GM11168 (cell line): ENCODE results near the gene ADAT3.

ENCODE experiments used
- in situ Hi-C: fragments of 300-500 bp; cut with MboI; formaldehyde crosslinking; loops from one replicate; pipeline ENCODE4 v1.12.0; 2022; ENCODE audit warnings: low sequenced_read_pairs; ENCODE audit not compliant: unreplicated experiment

ADAT3 gene

GRCh38 chr19:1909761-1910080 lies 4.5 kb downstream of the ADAT3 start:
- in situ Hi-C loops: no loop called here

- in situ Hi-C loops: no loop called here
These were observed 5.0 kb downstream of the ADAT3 start for GRCh38 chr19:1910177-1910576.

DNA sequence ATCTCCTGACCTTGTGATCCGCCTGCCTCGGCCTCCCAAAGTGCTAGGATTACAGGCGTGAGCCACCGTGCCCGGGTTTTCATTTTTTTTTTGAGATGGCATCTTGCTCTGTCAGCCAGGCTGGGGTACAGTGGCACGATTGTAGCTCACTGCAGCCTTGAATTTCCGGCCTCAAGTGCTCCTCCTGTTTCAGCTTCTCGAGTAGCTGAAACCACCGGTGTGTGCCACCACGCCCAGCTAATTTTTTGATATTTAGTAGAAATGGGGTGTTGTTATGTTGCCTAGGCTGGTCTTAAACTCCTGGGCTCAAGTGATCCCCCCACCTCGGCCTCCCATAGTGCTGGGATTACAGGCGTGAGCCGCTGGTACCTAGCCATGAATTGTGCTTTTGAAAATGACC lies 5.9 kb downstream of the ADAT3 start:
- in situ Hi-C loops: no loop called here

DNA sequence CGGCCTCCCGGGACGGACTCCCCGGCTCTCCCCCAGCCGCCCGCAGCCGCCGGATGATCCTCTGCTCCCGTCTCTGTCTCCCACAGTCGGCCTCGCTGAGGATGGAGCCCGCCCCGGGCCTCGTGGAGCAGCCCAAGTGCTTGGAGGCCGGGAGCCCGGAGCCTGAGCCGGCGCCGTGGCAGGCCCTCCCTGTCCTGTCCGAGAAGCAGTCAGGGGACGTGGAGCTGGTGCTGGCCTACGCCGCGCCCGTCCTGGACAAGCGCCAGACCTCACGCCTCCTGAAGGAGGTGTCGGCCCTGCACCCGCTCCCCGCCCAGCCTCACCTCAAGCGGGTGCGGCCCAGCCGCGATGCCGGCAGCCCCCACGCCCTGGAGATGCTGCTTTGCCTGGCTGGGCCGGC lies 6.8 kb downstream of the ADAT3 start:
- in situ Hi-C loops: no loop called here

DNA sequence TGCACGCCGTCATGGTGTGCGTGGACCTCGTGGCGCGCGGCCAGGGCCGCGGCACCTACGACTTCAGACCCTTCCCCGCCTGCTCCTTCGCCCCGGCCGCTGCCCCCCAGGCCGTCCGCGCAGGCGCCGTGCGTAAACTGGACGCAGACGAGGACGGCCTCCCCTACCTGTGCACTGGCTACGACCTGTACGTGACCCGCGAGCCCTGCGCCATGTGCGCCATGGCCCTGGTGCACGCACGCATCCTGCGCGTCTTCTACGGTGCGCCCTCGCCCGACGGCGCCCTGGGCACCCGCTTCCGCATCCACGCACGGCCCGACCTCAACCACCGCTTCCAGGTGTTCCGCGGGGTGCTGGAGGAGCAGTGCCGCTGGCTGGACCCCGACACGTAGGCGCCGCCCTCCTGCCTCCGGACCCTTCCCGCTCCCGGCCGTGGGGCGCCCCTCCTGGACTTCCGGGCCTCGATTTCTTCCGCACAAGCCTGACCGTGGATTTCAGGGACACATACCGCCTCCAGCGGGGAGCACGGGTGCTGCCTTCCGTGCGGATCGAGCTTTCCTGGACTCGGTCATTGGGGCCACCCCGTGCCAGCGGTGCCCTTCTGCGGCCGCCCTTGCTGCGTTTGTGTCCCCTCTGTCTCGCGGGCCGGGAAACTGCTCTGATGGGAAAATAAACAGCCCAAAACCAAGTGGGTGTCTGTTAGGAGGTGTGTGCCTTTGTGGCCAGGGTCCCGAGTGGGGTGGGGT lies 7.7 kb downstream of the ADAT3 start:
- in situ Hi-C loops: no loop called here

GRCh38 chr19:1913781-1914577 lies 8.8 kb downstream of the ADAT3 start:
- in situ Hi-C loops: no loop called here

GRCh38 chr19:1914826-1915341 lies 9.7 kb downstream of the ADAT3 start:
- in situ Hi-C loops: no loop called here

- in situ Hi-C loops: no loop called here
These were observed 11.9 kb downstream of the ADAT3 start for GRCh38 chr19:1917146-1917545.

DNA sequence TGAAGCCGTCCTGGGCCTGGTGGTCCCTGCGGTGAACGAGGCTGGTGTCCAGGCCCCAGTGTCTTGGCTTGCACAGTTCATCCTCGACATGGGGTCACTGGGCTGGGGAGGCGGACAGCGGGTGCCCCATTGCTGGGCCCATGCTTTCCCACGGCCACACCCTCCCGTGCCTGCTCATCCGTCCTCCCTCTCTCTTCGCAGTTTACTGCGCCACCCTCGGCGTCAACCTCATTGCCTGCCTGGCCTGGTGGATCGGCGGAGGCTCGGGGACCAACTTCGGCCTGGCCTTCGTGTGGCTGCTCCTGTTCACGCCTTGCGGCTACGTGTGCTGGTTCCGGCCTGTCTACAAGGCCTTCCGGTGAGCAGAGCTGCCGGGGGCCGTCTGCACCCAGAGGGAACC lies 12.7 kb downstream of the ADAT3 start:
- in situ Hi-C loops: no loop called here

DNA sequence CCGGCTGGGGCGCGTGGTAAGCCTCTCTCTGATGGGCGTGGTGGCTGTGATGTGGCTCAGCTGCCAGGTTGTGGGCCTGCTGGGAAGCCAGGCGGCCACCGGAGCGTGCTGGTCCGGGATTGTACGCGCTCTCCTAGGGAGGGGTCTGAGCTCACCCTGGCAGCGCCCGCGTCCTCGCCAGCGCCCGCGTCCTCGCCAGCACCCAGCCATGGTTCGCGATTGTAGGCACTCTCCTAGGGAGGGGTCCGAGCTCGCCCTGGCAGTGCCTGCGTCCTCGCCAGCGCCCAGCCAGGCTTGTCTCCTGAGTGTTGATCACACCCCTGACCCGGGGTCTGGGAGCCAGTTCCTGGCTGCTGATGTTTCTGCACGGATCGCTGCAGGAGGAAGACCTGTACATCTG lies 13.8 kb downstream of the ADAT3 start:
- in situ Hi-C loops: no loop called here

DNA sequence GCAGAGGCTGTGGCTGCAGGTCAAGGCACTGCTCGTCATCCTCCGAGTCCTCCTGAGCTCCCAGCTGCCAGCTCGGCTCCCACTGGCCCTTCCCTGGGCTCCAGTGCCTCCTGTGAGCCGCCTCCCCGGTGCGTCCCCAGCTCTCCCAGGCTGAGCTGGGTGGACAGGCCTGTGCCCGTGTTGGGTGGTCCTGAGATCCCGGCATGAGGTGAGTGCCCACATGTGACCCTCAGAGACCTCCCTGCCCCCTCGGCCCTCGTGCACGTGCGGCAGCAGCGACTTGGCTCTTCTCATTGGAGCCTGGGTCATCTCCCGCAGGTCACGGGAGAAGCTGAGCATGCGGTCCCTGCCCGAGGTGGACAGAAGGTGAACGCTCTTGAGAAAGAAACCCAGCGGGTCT lies 15.4 kb downstream of the ADAT3 start:
- in situ Hi-C loops: loop anchor here (10.0 kb wide), 1 partner anchor 154 kb away; no protein-coding TSS in a partner anchor

- in situ Hi-C loops: loop anchor here (10.0 kb wide), 1 partner anchor 153 kb away; no protein-coding TSS in a partner anchor
These were observed 16.1 kb downstream of the ADAT3 start for GRCh38 chr19:1921326-1921725.

DNA sequence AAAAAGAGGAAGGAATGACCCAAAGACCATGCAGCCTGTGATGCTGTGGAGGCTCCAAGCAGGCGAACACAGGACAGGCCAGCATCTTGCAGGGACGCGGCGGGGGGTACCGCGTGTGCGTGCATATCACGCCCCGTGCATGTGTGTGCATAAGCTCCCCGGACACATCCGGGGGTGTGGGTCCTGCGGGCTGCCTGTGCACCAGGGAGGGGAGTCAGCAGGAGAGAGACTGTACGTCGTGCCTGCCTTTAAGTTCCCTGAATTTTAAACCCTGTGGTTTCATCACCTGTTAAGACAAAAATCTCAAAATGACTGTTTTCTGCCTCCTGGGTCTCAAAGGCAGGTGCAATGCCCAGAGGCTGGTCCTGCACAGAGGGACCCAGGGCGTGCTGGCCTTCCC lies 16.6 kb downstream of the ADAT3 start:
- in situ Hi-C loops: loop anchor here (10.0 kb wide), 1 partner anchor 153 kb away; no protein-coding TSS in a partner anchor

DNA sequence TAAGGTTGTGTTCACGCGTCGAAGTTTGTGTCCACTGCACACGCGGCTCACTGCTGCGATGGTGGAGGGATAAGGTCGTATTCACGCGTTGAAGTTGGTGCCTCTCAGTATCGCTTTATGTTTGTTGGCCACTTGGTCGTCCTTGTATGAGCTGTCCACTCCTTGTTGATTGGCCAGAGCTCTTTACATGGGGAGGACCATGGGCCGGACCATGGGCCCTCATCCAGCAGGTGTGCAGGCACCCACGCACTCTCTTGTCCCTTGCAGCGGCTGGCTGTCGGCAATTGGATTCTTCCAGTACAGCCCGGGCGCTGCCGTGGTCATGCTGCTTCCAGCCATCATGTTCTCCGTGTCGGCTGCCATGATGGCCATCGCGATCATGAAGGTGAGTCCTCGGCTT lies 17.6 kb downstream of the ADAT3 start:
- in situ Hi-C loops: loop anchor here (10.0 kb wide), 1 partner anchor 152 kb away; no protein-coding TSS in a partner anchor

DNA sequence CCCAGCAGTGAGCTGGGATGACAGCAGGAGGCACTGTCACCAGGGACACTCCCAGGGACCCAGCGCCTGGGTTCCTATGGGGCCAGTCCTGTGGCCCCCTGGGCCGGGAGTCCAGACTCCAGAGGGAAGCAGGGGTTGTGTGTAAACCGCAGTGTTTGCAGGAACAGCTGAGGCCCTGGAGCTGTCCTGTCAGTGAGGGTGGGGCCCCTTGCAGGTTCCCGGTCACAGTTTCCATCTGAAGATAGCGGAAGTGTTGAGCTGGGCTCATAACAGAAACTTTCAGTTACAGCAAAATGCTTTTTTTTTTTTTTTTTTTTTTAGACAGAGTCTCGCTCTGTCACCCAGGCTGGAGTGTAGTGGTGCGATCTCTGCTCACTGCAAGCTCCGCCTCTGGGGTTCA lies 18.1 kb downstream of the ADAT3 start:
- in situ Hi-C loops: loop anchor here (10.0 kb wide), 1 partner anchor 151 kb away; no protein-coding TSS in a partner anchor

GRCh38 chr19:1924320-1924961 lies 19.2 kb downstream of the ADAT3 start:
- in situ Hi-C loops: loop anchor here (10.0 kb wide), 1 partner anchor 150 kb away; no protein-coding TSS in a partner anchor

DNA sequence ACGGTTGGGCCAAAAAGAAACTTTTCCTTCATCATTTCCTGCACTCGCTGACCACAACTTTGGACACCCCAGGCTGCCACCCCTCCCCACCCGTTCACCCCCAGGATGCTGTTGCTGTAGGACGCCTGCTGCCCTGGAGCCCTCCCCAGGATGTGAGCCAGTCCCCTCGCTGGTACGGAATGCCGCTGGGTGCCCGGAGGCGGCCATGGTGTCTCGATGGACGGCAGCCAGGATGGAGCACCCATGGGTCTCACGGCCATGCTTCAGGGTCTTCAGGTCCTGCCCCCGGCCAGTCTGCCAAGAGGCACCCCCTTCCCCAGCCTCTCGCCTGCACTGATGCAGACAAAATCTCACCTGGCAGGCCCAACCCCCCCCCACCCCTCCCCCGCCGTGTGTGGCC lies 20.3 kb downstream of the ADAT3 start:
- in situ Hi-C loops: loop anchor here (10.0 kb wide), 1 partner anchor 149 kb away; no protein-coding TSS in a partner anchor

DNA sequence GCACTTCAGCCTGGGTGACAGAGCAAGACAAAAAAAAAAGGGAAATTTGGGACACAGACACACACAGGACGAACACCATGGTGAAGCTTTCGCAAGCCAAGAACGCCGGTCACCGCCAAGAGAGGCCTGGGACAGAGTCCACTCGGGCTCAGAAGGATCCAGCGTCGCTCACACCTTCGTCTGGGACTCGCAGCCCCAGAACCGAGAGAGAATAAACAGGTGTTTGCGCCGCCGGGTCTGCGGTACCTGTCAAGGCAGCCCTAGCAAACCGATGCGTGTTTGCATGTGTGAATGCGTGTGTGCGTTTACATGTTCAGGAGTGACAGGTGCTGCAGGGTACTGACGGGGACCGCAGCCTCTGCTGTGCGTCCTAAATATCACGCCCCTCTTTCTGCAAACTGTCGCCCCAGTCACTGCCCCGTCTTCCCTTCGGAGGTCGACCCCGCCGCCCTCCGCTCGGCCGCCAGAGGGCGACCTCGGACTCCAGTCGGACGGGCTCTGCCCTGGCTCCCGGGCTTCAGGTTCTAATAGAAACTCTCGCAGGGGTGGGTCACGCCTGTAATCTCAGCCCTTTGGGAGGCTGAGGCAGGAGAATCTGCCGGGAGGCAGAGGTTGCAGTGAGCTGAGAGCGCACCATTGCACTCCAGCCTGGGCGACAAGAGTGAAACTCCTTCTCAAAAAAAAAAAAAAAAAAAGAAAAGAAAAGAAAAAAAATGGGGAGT lies 24.0 kb downstream of the ADAT3 start:
- in situ Hi-C loops: loop anchor here (10.0 kb wide), 1 partner anchor 146 kb away; no protein-coding TSS in a partner anchor

DNA sequence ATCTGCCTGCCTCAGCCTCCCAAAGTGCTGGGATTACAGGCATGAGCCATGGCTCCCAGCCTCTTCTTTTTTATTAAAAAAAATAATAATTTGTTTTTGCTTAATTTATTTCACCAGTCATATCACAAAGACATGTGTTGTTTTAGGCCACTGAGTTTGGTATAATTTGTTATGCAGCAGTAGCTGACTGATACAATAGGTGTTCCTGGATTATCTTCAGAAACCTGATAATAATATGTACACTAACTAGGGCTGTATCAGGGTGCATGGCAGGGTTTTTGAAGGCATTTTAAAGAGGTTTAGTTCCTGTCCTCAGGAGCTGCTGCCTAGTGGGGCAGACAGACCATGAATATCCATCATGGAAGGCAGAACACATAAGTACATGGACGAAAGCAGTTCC lies 26.2 kb downstream of the ADAT3 start:
- in situ Hi-C loops: no loop called here

GRCh38 chr19:1932395-1932794 lies 27.2 kb downstream of the ADAT3 start:
- in situ Hi-C loops: no loop called here
